OCI-LY1 (cell line): ENCODE results near the gene HOXA5.

Experiments
- H2AFZ ChIP-seq: fragments of 200-600 bp; sonication (generic), shearing (Covaris generic); 2 replicates; pipeline ENCODE4 v1.6.0; 2014; ENCODE audit warnings: antibody characterized with exemption, mild to moderate bottlenecking, low read length
- H3F3A ChIP-seq: fragments of 200-600 bp; sonication (generic), shearing (Covaris generic); 2 replicates; pipeline ENCODE4 v1.6.0; 2014; ENCODE audit warnings: mild to moderate bottlenecking, antibody characterized with exemption, low read length, moderate library complexity; ENCODE audit not compliant: insufficient read depth
- H3K27ac ChIP-seq: fragments of 200-600 bp; sonication (generic); 2 replicates; pipeline ENCODE4 v1.5.1; 2014; ENCODE audit warnings: low read length, mixed run types, mild to moderate bottlenecking, low read depth; ENCODE audit not compliant: poor library complexity, severe bottlenecking
- H3K27me3 ChIP-seq: fragments of 200-600 bp; sonication (generic); 2 replicates; pipeline ENCODE4 v1.6.0; 2014; ENCODE audit warnings: antibody characterized with exemption, mild to moderate bottlenecking, low read length, moderate library complexity; ENCODE audit not compliant: insufficient read depth
- H3K36me3 ChIP-seq: fragments of 200-600 bp; sonication (generic); 2 replicates; pipeline ENCODE4 v1.6.1; 2014; ENCODE audit warnings: mild to moderate bottlenecking, antibody characterized with exemption, low read length, moderate library complexity, mixed read lengths; ENCODE audit not compliant: insufficient read depth
- H3K4me1 ChIP-seq: fragments of 200-600 bp; sonication (generic); 2 replicates; pipeline ENCODE4 v1.5.1; 2014; ENCODE audit warnings: mild to moderate bottlenecking, low read length, moderate library complexity; ENCODE audit not compliant: insufficient read depth, severe bottlenecking
- H3K4me2 ChIP-seq: fragments of 200-600 bp; sonication (generic), shearing (Covaris generic); 2 replicates; pipeline ENCODE4 v1.6.1; 2014; ENCODE audit warnings: low read length
- H3K4me3 ChIP-seq: fragments of 200-600 bp; sonication (generic); 2 replicates; pipeline ENCODE4 v1.5.1; 2014; ENCODE audit warnings: low read length, low read depth, mild to moderate bottlenecking, mixed read lengths; ENCODE audit not compliant: poor library complexity, severe bottlenecking
- H3K79me2 ChIP-seq: fragments of 200-600 bp; shearing (Covaris generic); 2 replicates; pipeline ENCODE4 v1.6.1; 2016; ENCODE audit warnings: mixed run types, low read length, mixed read lengths; ENCODE audit not compliant: insufficient read depth
- H3K9ac ChIP-seq: fragments of 200-600 bp; sonication (generic), shearing (Covaris generic); 2 replicates; pipeline ENCODE4 v1.6.1; 2014; ENCODE audit warnings: mild to moderate bottlenecking, low read length, mixed read lengths
- H3K9me2 ChIP-seq: fragments of 200-600 bp; sonication (generic), shearing (Covaris generic); 2 replicates; pipeline ENCODE4 v1.6.1; 2014; ENCODE audit warnings: low read depth, mild to moderate bottlenecking, low read length, mixed read lengths
- H3K9me3 ChIP-seq: fragments of 200-600 bp; shearing (Covaris generic); 2 replicates; pipeline ENCODE4 v1.6.1; 2014; ENCODE audit warnings: low read length, mixed read lengths
- H4K20me1 ChIP-seq: fragments of 200-600 bp; sonication (generic), shearing (Covaris generic); 2 replicates; pipeline ENCODE4 v1.6.0; 2016; ENCODE audit warnings: mild to moderate bottlenecking, low read length; ENCODE audit not compliant: insufficient read depth
- CTCF ChIP-seq: fragments of 200-600 bp; sonication (generic), shearing (Covaris generic); IDR thresholded peaks from 2 replicates; pipeline ENCODE4 v1.5.1; 2017; ENCODE audit warnings: mild to moderate bottlenecking, antibody characterized with exemption, low read length, moderate library complexity, mixed read lengths
- EZH2 ChIP-seq: fragments of 200-600 bp; sonication (generic), shearing (Covaris generic); IDR thresholded peaks from 2 replicates; pipeline ENCODE4 v1.8.0; 2017; ENCODE audit warnings: borderline replicate concordance, mixed run types, mild to moderate bottlenecking, antibody characterized with exemption, low read length, moderate library complexity, mixed read lengths

HOXA5 gene

GRCh38 chr7:27191161-27191731, 47.8 kb upstream of the HOXA5 start:
- H3K4me2 ChIP-seq, result no peak overlapping the region
- H3F3A ChIP-seq, result no peaks in the 10 kb centered on the region
- H3K4me3 ChIP-seq, result no peak overlapping the region
- H4K20me1 ChIP-seq, result no peaks in the 10 kb centered on the region
- no peaks in the 10 kb centered on the region for H3K9me3 ChIP-seq
- H3K79me2 ChIP-seq, result no peaks in the 10 kb centered on the region
- no peak overlapping the region for H2AFZ ChIP-seq
- peaks cover 6% of the 10 kb centered on the region; the same call in 1 of the 2 replicates for H3K27me3 ChIP-seq
- no peaks in the 10 kb centered on the region for H3K36me3 ChIP-seq
- no peak overlapping the region for H3K27ac ChIP-seq
- TF ChIP-seq CTCF (no peak), EZH2 (no peak)
- no peak overlapping the region for H3K9ac ChIP-seq
- H3K4me1 ChIP-seq, result peaks cover 7% of the 10 kb centered on the region
- H3K9me2 ChIP-seq, result no peaks in the 10 kb centered on the region

- no peaks in the 10 kb centered on the region for H3F3A ChIP-seq
- H3K27ac ChIP-seq, result no peak overlapping the region
- no peak overlapping the region for H2AFZ ChIP-seq
- H3K27me3 ChIP-seq, result peaks cover 16% of the 10 kb centered on the region
- TF ChIP-seq CTCF (no peak), EZH2 (no peak)
- no peak overlapping the region for H3K4me3 ChIP-seq
- H4K20me1 ChIP-seq, result no peaks in the 10 kb centered on the region
- H3K9me3 ChIP-seq, result no peaks in the 10 kb centered on the region
- H3K4me2 ChIP-seq, result no peak overlapping the region
- H3K4me1 ChIP-seq, result peaks cover 7% of the 10 kb centered on the region
- no peaks in the 10 kb centered on the region for H3K79me2 ChIP-seq
- H3K9me2 ChIP-seq, result no peaks in the 10 kb centered on the region
- no peak overlapping the region for H3K9ac ChIP-seq
- no peaks in the 10 kb centered on the region for H3K36me3 ChIP-seq
These were observed 46.7 kb upstream of the HOXA5 start for GRCh38 chr7:27189997-27190748.

GRCh38 chr7:27189295-27189996, 46.0 kb upstream of the HOXA5 start:
- no peaks in the 10 kb centered on the region for H3F3A ChIP-seq
- no peaks in the 10 kb centered on the region for H3K9me2 ChIP-seq
- TF ChIP-seq EZH2 (no peak), CTCF (no peak)
- H3K9ac ChIP-seq, result no peak overlapping the region
- no peak overlapping the region for H3K27ac ChIP-seq
- H4K20me1 ChIP-seq, result no peaks in the 10 kb centered on the region
- no peaks in the 10 kb centered on the region for H3K79me2 ChIP-seq
- no peak overlapping the region for H2AFZ ChIP-seq
- H3K27me3 ChIP-seq, result peaks cover 22% of the 10 kb centered on the region
- H3K4me1 ChIP-seq, result peaks cover 12% of the 10 kb centered on the region
- no peaks in the 10 kb centered on the region for H3K9me3 ChIP-seq
- H3K4me3 ChIP-seq, result no peak overlapping the region
- H3K4me2 ChIP-seq, result no peak overlapping the region
- H3K36me3 ChIP-seq, result no peaks in the 10 kb centered on the region
